AG09319 (cell line): ENCODE results near the gene EHD1.

Source experiments
- DNase-seq: peaks from one replicate; pipeline ENCODE4 v3.0.0-alpha.2; 2010; ENCODE audit warnings: low read depth; ENCODE audit errors: extremely low read depth
- CTCF ChIP-seq: IDR thresholded peaks from 2 replicates; pipeline ENCODE4 v1.5.1; 2011; ENCODE audit warnings: low read depth, mild to moderate bottlenecking, inconsistent platforms, low read length, moderate library complexity

Gene EHD1

GRCh38 chr11:64894070-64894811 lies 15.8 kb upstream of the EHD1 start:
- DNase-seq = no peak
- TF ChIP-seq CTCF = peak; percentile 88

DNA sequence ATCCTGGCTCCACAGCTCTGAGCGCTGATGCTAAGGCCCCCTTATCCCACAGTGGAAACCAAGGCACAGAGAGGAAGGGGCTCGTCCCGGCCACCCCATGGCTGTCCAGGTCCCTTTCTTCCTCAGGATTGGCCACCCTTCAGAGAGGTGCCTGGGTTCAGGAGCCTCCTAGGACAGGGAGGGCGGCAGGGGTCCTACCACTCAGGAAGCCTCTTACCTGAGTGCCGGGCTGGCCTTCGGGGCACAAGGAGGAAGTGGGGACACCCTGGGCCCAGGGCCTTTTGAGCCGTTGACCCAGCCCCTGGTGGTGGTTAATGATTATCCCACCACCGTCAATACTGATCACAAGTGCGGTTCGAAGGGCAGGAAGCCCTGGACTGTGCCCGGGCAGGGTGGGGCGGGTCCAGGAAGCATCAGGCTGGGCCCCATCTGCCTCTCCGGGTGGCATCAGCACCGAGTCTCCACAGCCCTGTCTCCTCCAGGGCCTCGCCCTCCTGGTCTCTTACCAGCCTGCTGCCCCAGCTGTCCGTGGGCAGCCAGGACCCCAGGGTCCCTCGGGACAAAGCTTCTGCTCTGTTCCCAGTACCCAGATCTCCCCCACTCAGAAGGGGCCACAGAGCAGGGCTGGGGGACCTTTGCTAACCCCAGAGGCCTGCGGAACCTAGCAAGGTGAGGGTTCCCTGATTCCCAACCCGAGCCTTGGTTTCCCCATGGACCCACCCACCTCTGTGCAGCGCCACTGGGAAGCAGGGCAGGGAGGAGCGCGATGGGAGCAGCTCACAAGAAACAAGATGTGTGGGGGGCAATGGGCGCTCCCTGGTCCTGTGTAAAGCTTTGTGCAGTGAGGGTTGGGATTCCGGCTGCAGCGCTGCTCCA lies 15.0 kb upstream of the EHD1 start:
- no peak for DNase-seq
- TF ChIP-seq CTCF = no peak

DNA sequence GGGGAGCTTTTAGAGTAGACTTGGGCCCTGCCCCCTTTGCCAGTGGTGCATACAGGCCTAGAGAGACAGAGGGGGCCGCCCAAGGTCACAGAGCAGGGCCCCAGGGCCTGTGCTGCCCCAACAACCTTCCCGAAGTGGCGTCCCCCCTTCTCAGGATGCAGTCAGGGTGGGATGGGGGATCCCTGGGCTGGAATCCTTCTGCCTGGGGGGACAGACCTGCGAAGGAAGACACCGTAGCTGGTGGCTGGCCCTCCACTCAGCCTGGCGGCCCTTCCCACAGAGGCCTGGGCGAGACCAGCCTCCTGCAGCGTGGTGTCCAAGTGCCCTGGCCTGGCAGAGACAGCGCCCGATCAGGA lies 14.4 kb upstream of the EHD1 start:
- no peak for DNase-seq
- TF ChIP-seq CTCF = no peak

GRCh38 chr11:64892411-64892831 lies 14.0 kb upstream of the EHD1 start:
- no peak for DNase-seq
- TF ChIP-seq CTCF = no peak

DNA sequence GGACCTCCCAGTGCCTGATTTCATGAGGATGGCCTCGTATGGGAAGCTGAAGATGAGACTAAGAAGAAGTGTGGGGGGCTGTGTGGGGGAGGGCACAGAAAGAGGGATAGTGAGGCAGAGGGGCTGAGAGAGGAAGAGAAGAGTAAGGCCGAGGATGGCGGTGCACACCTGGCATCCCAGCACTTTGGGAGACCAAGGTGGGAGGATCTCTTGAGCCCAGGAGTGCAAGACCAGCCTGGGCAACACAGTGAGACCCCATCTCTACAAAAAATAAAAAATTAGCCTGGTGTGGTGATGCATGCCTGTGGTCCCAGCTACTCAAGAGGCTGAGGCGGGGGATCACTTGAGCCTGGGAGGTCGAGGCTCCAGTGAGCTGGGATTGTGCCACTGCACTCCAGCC lies 13.5 kb upstream of the EHD1 start:
- TF ChIP-seq CTCF = no peak
- DNase-seq = no peak

- no peak for TF ChIP-seq CTCF
- DNase-seq = no peak
Measured at GRCh38 chr11:64891215-64891848, 12.9 kb upstream of the EHD1 start.

GRCh38 chr11:64890522-64890939 lies 12.1 kb upstream of the EHD1 start:
- no peak for TF ChIP-seq CTCF
- DNase-seq = no peak
